Measurements from ENCODE around the gene ANGPTL7.

DNA sequence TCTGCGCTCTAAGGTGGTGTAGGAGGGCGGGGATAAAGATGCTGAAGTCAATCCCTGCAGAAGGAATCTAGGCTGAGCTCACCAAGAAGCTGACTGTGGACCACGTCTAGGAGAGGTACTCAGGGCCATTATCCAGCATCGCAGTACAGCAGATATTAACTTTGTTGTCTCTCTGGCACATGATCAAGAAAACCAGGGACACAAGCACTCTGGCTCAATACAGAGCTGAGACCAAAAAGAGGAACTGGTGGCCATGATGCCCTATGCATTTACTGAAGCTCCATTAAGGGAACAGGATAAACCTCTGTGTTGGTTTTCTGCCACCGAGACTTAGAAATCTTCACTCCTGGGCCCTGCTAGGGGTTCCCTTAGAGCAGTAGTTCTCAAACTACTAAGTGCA lies 38.0 kb upstream of the ANGPTL7 start:
- TF ChIP-seq CBX8 (IDR thresholded peaks at IDR 0.05) (no peak), POLR2A (IDR thresholded peaks at IDR 0.05; ENCODE audit: low read length) (no peak), HDAC2 (IDR thresholded peaks at IDR 0.05) (no peak)
- TF ChIP-seq, protein P1, sequence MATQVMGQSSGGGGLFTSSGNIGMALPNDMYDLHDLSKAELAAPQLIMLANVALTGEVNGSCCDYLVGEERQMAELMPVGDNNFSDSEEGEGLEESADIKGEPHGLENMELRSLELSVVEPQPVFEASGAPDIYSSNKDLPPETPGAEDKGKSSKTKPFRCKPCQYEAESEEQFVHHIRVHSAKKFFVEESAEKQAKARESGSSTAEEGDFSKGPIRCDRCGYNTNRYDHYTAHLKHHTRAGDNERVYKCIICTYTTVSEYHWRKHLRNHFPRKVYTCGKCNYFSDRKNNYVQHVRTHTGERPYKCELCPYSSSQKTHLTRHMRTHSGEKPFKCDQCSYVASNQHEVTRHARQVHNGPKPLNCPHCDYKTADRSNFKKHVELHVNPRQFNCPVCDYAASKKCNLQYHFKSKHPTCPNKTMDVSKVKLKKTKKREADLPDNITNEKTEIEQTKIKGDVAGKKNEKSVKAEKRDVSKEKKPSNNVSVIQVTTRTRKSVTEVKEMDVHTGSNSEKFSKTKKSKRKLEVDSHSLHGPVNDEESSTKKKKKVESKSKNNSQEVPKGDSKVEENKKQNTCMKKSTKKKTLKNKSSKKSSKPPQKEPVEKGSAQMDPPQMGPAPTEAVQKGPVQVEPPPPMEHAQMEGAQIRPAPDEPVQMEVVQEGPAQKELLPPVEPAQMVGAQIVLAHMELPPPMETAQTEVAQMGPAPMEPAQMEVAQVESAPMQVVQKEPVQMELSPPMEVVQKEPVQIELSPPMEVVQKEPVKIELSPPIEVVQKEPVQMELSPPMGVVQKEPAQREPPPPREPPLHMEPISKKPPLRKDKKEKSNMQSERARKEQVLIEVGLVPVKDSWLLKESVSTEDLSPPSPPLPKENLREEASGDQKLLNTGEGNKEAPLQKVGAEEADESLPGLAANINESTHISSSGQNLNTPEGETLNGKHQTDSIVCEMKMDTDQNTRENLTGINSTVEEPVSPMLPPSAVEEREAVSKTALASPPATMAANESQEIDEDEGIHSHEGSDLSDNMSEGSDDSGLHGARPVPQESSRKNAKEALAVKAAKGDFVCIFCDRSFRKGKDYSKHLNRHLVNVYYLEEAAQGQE (IDR thresholded peaks at IDR 0.05) = no peak
- TF ChIP-seq, protein P2, sequence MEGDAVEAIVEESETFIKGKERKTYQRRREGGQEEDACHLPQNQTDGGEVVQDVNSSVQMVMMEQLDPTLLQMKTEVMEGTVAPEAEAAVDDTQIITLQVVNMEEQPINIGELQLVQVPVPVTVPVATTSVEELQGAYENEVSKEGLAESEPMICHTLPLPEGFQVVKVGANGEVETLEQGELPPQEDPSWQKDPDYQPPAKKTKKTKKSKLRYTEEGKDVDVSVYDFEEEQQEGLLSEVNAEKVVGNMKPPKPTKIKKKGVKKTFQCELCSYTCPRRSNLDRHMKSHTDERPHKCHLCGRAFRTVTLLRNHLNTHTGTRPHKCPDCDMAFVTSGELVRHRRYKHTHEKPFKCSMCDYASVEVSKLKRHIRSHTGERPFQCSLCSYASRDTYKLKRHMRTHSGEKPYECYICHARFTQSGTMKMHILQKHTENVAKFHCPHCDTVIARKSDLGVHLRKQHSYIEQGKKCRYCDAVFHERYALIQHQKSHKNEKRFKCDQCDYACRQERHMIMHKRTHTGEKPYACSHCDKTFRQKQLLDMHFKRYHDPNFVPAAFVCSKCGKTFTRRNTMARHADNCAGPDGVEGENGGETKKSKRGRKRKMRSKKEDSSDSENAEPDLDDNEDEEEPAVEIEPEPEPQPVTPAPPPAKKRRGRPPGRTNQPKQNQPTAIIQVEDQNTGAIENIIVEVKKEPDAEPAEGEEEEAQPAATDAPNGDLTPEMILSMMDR (IDR thresholded peaks at IDR 0.05) = no peak
- TF ChIP-seq, protein P3, sequence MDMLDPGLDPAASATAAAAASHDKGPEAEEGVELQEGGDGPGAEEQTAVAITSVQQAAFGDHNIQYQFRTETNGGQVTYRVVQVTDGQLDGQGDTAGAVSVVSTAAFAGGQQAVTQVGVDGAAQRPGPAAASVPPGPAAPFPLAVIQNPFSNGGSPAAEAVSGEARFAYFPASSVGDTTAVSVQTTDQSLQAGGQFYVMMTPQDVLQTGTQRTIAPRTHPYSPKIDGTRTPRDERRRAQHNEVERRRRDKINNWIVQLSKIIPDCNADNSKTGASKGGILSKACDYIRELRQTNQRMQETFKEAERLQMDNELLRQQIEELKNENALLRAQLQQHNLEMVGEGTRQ (IDR thresholded peaks at IDR 0.05) = no peak

Measured in A549 (cell line).